Chondrocyte (in vitro differentiated cells): ENCODE data around the gene PARD3B. TPM values are rescaled to one million over a fixed set of nuclear protein-coding genes. Genes with fewer than 3 reads are reported as not detected.

Experiments
- DNase-seq: peaks from one replicate; pipeline ENCODE4 v3.0.0; 2021; ENCODE audit warnings: mixed read lengths, low spot score
- H3K27ac Mint-ChIP-seq: one replicate; pipeline ENCODE4 v1.8.0; 2021; ENCODE audit warnings: mild to moderate bottlenecking, moderate library complexity, mixed read lengths; ENCODE audit not compliant: unreplicated experiment
- H3K27me3 Mint-ChIP-seq: 2 replicates; pipeline ENCODE4 v1.8.0; 2021; ENCODE audit warnings: low read depth, mixed read lengths
- H3K36me3 Mint-ChIP-seq: 2 replicates; pipeline ENCODE4 v1.8.0; 2021; ENCODE audit warnings: low read depth, mixed read lengths
- H3K4me1 Mint-ChIP-seq: 2 replicates; pipeline ENCODE4 v1.8.0; 2021; ENCODE audit warnings: low read depth, mild to moderate bottlenecking, mixed read lengths
- H3K4me3 Mint-ChIP-seq: one replicate; pipeline ENCODE4 v1.8.0; 2021; ENCODE audit warnings: mild to moderate bottlenecking, moderate library complexity, mixed read lengths; ENCODE audit not compliant: unreplicated experiment
- H3K9me3 Mint-ChIP-seq: 2 replicates; pipeline ENCODE4 v1.8.0; 2021; ENCODE audit warnings: low read depth, mixed read lengths
- CTCF ChIP-seq: fragments of 200-600 bp; sonication (generic); IDR thresholded peaks from 2 replicates; pipeline ENCODE4 v1.5.0; 2021; ENCODE audit warnings: antibody characterized with exemption, mild to moderate bottlenecking, moderate library complexity
- total RNA-seq: library from RNA; stranded (reverse); gene quantifications from 3 replicates; pipeline ENCODE4 v1.2.1, GENCODE V29; 2021

PARD3B gene
- total RNA-seq, 1 donor from 2014 or later = 24.9 TPM

GRCh38 chr2:205644018-205644417 lies 1098.7 kb downstream of the PARD3B start:
- Mint-ChIP-seq H3K4me1 (peaks cover 6% of the 10 kb centered on the region), H3K27ac (no peak overlapping the region), H3K4me3 (no peak overlapping the region), H3K9me3 (peaks cover 5% of the 10 kb centered on the region), H3K36me3 (peaks cover 2% of the 10 kb centered on the region), H3K27me3 (no peaks in the 10 kb centered on the region)
- DNase-seq = no peak
- TF ChIP-seq CTCF = no peak

- Mint-ChIP-seq H3K36me3 (no peaks in the 10 kb centered on the region), H3K4me1 (peaks cover 9% of the 10 kb centered on the region), H3K27me3 (no peaks in the 10 kb centered on the region), H3K9me3 (no peaks in the 10 kb centered on the region), H3K27ac (no peak overlapping the region), H3K4me3 (no peak overlapping the region)
- no peak for TF ChIP-seq CTCF
- DNase-seq = no peak
Observed at GRCh38 chr2:205646680-205647079, 1101.4 kb downstream of the PARD3B start.

GRCh38 chr2:205650450-205650849 lies 1105.2 kb downstream of the PARD3B start:
- H3K4me1 Mint-ChIP-seq = peaks cover 3% of the 10 kb centered on the region
- H3K36me3 Mint-ChIP-seq = no peaks in the 10 kb centered on the region
- peaks cover 3% of the 10 kb centered on the region for H3K9me3 Mint-ChIP-seq
- TF ChIP-seq CTCF = no peak
- H3K27me3 Mint-ChIP-seq = no peaks in the 10 kb centered on the region
- no peak for DNase-seq
- no peak overlapping the region for H3K27ac Mint-ChIP-seq
- no peak overlapping the region for H3K4me3 Mint-ChIP-seq

GRCh38 chr2:205650931-205651330 lies 1105.7 kb downstream of the PARD3B start:
- no peak overlapping the region for H3K4me3 Mint-ChIP-seq
- H3K27ac Mint-ChIP-seq = no peak overlapping the region
- peaks cover 3% of the 10 kb centered on the region for H3K9me3 Mint-ChIP-seq
- H3K4me1 Mint-ChIP-seq = peaks cover 4% of the 10 kb centered on the region
- no peaks in the 10 kb centered on the region for H3K27me3 Mint-ChIP-seq
- TF ChIP-seq CTCF = no peak
- no peaks in the 10 kb centered on the region for H3K36me3 Mint-ChIP-seq
- no peak for DNase-seq

GRCh38 chr2:205651719-205652118 lies 1106.4 kb downstream of the PARD3B start:
- no peak overlapping the region for H3K4me3 Mint-ChIP-seq
- H3K27me3 Mint-ChIP-seq = no peaks in the 10 kb centered on the region
- H3K4me1 Mint-ChIP-seq = peaks cover 7% of the 10 kb centered on the region
- H3K36me3 Mint-ChIP-seq = no peaks in the 10 kb centered on the region
- no peak overlapping the region for H3K27ac Mint-ChIP-seq
- H3K9me3 Mint-ChIP-seq = peaks cover 3% of the 10 kb centered on the region
- no peak for TF ChIP-seq CTCF
- DNase-seq = no peak
